CD14-positive monocyte (primary cell): ENCODE results near the gene ACSL1. TPM values are rescaled to one million over a fixed set of nuclear protein-coding genes. Genes with fewer than 3 reads are reported as not detected.

Experiments
- DNase-seq, 3 donors: peaks; one replicate each; pipeline ENCODE4 v3.0.0-alpha.2; 2011 to 2022
- H2AFZ ChIP-seq: 2 replicates; pipeline ENCODE4 v1.6.0; 2012; ENCODE audit warnings: mild to moderate bottlenecking, low read depth, low read length, inconsistent platforms; ENCODE audit not compliant: insufficient read depth, poor library complexity, severe bottlenecking
- H3K27ac ChIP-seq, 2 donors: 1 replicate in 1 of 2; 2 replicates in 1 of 2; pipeline ENCODE4 v1.5.1; 2012 to 2013; ENCODE audit warnings: low read length in 2 of 2, control low read depth in 1 of 2, inconsistent platforms in 1 of 2, low read depth in 1 of 2, mild to moderate bottlenecking in 1 of 2
- H3K27me3 ChIP-seq, 2 donors: one replicate each; pipeline versions ENCODE4 v1.6.0 to v1.6.1; 2011 to 2013; ENCODE audit warnings: low read length in 2 of 2; ENCODE audit not compliant: control insufficient read depth in 2 of 2, insufficient read depth in 2 of 2
- H3K36me3 ChIP-seq, 2 donors: replicated peaks in 1 of 2; 1 replicate in 1 of 2; 2 replicates in 1 of 2; pipeline versions ENCODE4 v1.5.1 to v1.6.1; 2012 to 2013; ENCODE audit warnings: low read length in 2 of 2, control low read depth in 1 of 2, inconsistent platforms in 1 of 2, mild to moderate bottlenecking in 1 of 2; ENCODE audit not compliant: insufficient read depth in 2 of 2, control insufficient read depth in 1 of 2
- H3K4me1 ChIP-seq, 2 donors: 1 replicate in 1 of 2; 2 replicates in 1 of 2; pipeline versions ENCODE4 v1.5.1 to v1.6.1; 2012 to 2013; ENCODE audit warnings: low read length in 2 of 2, control low read depth in 1 of 2, inconsistent platforms in 1 of 2, mild to moderate bottlenecking in 1 of 2, moderate library complexity in 1 of 2; ENCODE audit not compliant: insufficient read depth in 2 of 2, control insufficient read depth in 1 of 2
- H3K4me2 ChIP-seq: replicated peaks from 2 replicates; pipeline ENCODE3; 2012; ENCODE audit warnings: low read length, moderate library complexity, mild to moderate bottlenecking; ENCODE audit not compliant: poor library complexity, severe bottlenecking; ENCODE audit errors: extremely low read depth
- H3K4me3 ChIP-seq, 3 experiments: fragments of 200-600 bp in 1 of 3; sonication (generic) in 1 of 3; replicated peaks in 1 of 3; 1 replicate in 2 of 3; 2 replicates in 1 of 3; pipeline ENCODE4 v1.5.1; 2011 to 2013; ENCODE audit warnings: low read length in 3 of 3, mild to moderate bottlenecking in 3 of 3, control low read depth in 2 of 3, low read depth in 2 of 3, inconsistent platforms in 1 of 3, moderate library complexity in 1 of 3
- H3K79me2 ChIP-seq: 2 replicates; pipeline ENCODE4 v1.6.0; 2012; ENCODE audit warnings: mild to moderate bottlenecking, control low read depth, inconsistent platforms, low read length, moderate library complexity; ENCODE audit not compliant: insufficient read depth
- H3K9ac ChIP-seq: 2 replicates; pipeline ENCODE4 v1.6.0; 2017; ENCODE audit warnings: low read length, mild to moderate bottlenecking; ENCODE audit not compliant: insufficient read depth, poor library complexity, severe bottlenecking
- H3K9me3 ChIP-seq, 2 donors: replicated peaks in 1 of 2; 1 replicate in 1 of 2; 2 replicates in 1 of 2; pipeline versions ENCODE4 v1.5.1 to v1.6.1; 2012 to 2013; ENCODE audit warnings: low read length in 2 of 2, control low read depth in 1 of 2; ENCODE audit not compliant: control insufficient read depth in 1 of 2, insufficient read depth in 1 of 2
- H4K20me1 ChIP-seq: 2 replicates; pipeline ENCODE4 v1.6.0; 2012; ENCODE audit warnings: mild to moderate bottlenecking, low read length, control low read depth, moderate library complexity; ENCODE audit not compliant: insufficient read depth
- H3K27ac Mint-ChIP-seq, 7 donors: one replicate each; pipeline ENCODE4 v1.8.0; 2020; ENCODE audit warnings: mild to moderate bottlenecking in 7 of 7, mixed read lengths in 7 of 7, moderate library complexity in 6 of 7, inconsistent platforms in 2 of 7
- H3K27me3 Mint-ChIP-seq, 3 donors: one replicate each; pipeline ENCODE4 v1.8.0; 2021 to 2022; ENCODE audit warnings: low read depth in 3 of 3, mild to moderate bottlenecking in 3 of 3, mixed read lengths in 3 of 3, moderate library complexity in 3 of 3, inconsistent platforms in 1 of 3
- H3K36me3 Mint-ChIP-seq, 2 donors: one replicate each; pipeline ENCODE4 v1.8.0; 2020; ENCODE audit warnings: mixed read lengths in 2 of 2, inconsistent platforms in 1 of 2, mild to moderate bottlenecking in 1 of 2
- H3K4me1 Mint-ChIP-seq: one replicate; pipeline ENCODE4 v1.8.0; 2020; ENCODE audit warnings: mild to moderate bottlenecking, mixed read lengths
- H3K4me3 Mint-ChIP-seq, 2 donors: one replicate each; pipeline ENCODE4 v1.8.0; 2020; ENCODE audit warnings: mild to moderate bottlenecking in 2 of 2, mixed read lengths in 2 of 2, moderate library complexity in 1 of 2
- H3K9me3 Mint-ChIP-seq, 7 donors: one replicate each; pipeline ENCODE4 v1.8.0; 2020 to 2022; ENCODE audit warnings: mixed read lengths in 7 of 7, mild to moderate bottlenecking in 6 of 7, moderate library complexity in 6 of 7, inconsistent platforms in 2 of 7
- CTCF ChIP-seq: fragments of 200-600 bp; IDR thresholded peaks from one replicate; pipeline ENCODE4 v1.8.0; 2022; ENCODE audit warnings: antibody characterized with exemption, mild to moderate bottlenecking
- WGBS: methylation state at CpG from one replicate; pipeline ENCODE4 v1.1.5; 2013; ENCODE audit warnings: missing lambda C conversion rate; ENCODE audit not compliant: insufficient coverage; 5-methylcytosine and 5-hydroxymethylcytosine counted together
- intact Hi-C, 2 donors: fragments of 100-400 bp; cut with micrococcal nuclease; formaldehyde crosslinking; loops; one replicate each; pipeline versions ENCODE4 v1.15.0 to v1.15.1; 2023
- polyA plus RNA-seq, 3 donors: library from polyadenylated mRNA; depleted of rRNA in 1 of 3; unstranded in 2 of 3; stranded (reverse) in 1 of 3; fragments of 300-500 nt in 2 of 3; fragments of >200 nt in 1 of 3; fragmentation: Illumina TruSeq in 2 of 3; gene quantifications; 1 replicate in 2 of 3; 2 replicates in 1 of 3; pipeline ENCODE4 v1.2.3, GENCODE V29; 2012 to 2021

The ACSL1 gene
- polyA plus RNA-seq, 3 donors = 72.4 to 115 (median 115) TPM

GRCh38 chr4:184763150-184763780 is 62.5 kb downstream of the ACSL1 start:
- no peak for DNase-seq
- H3K27ac Mint-ChIP-seq = peak overlapping the region in 2 of 7 donors; percentile 41 to 63
- no peak overlapping the region for H3K4me2 ChIP-seq
- peaks cover 86 to 96% of the 10 kb centered on the region in 2 donors for H3K36me3 ChIP-seq
- H3K27me3 ChIP-seq = no peaks in the 10 kb centered on the region
- intact Hi-C loops = no loop called here
- peaks cover 89 to 96% of the 10 kb centered on the region in 2 donors for H3K36me3 Mint-ChIP-seq
- H3K4me1 Mint-ChIP-seq = peaks cover 6% of the 10 kb centered on the region
- H3K4me3 ChIP-seq = no peak overlapping the region
- H3K4me3 Mint-ChIP-seq = no peak overlapping the region
- no peaks in the 10 kb centered on the region for H3K79me2 ChIP-seq
- no peaks in the 10 kb centered on the region for H3K9me3 Mint-ChIP-seq
- peaks cover 80% of the 10 kb centered on the region for H4K20me1 ChIP-seq
- no peaks in the 10 kb centered on the region for H3K27me3 Mint-ChIP-seq
- no peaks in the 10 kb centered on the region for H3K4me1 ChIP-seq
- H3K9me3 ChIP-seq = no peaks in the 10 kb centered on the region
- WGBS = 80% methylated on average over 1 of the region's 14 CpGs
- peak overlapping the region in 1 of 2 donors; percentile 59 for H3K27ac ChIP-seq
- H2AFZ ChIP-seq = no peak overlapping the region
- no peak for TF ChIP-seq CTCF
- H3K9ac ChIP-seq = no peak overlapping the region

DNA sequence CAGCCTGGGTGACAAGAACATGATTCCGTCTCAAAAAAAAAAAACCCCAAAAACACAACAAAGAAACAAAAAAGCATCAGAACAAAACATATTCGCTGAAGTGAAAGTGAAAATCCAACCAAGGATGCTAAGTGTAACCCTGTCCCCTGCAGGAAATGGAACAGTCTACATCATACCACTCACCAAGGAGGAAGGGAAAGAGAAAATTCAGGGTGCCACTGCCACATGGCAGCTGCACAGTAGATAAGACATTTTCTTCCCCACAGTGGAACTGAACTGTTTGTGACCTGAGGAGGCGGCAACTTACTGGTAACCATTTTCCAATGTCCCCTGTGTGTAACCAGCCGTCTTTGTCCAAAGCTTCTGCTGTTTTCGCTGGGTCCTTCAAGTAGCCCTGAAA is 63.7 kb downstream of the ACSL1 start:
- peaks cover 6% of the 10 kb centered on the region for H3K4me1 Mint-ChIP-seq
- WGBS = 83% methylated on average over 1 of the region's 5 CpGs
- H3K9me3 Mint-ChIP-seq = no peaks in the 10 kb centered on the region
- H3K27me3 Mint-ChIP-seq = no peaks in the 10 kb centered on the region
- H4K20me1 ChIP-seq = peaks cover 75% of the 10 kb centered on the region
- H3K36me3 Mint-ChIP-seq = peaks cover 86 to 95% of the 10 kb centered on the region in 2 donors
- no peak overlapping the region for H3K9ac ChIP-seq
- H3K4me2 ChIP-seq = no peak overlapping the region
- intact Hi-C loops = no loop called here
- H3K9me3 ChIP-seq = no peaks in the 10 kb centered on the region
- H3K36me3 ChIP-seq = peaks cover 86 to 96% of the 10 kb centered on the region in 2 donors
- no peak for TF ChIP-seq CTCF
- H2AFZ ChIP-seq = no peak overlapping the region
- no peaks in the 10 kb centered on the region for H3K4me1 ChIP-seq
- no peak overlapping the region for H3K4me3 ChIP-seq
- H3K27me3 ChIP-seq = no peaks in the 10 kb centered on the region
- peak overlapping the region in 1 of 2 donors; percentile 59 for H3K27ac ChIP-seq
- peak overlapping the region in 6 of 7 donors; percentile 14 to 79 (median 50) for H3K27ac Mint-ChIP-seq
- DNase-seq = peak in 1 of 3 donors; percentile 16
- no peak overlapping the region for H3K4me3 Mint-ChIP-seq
- no peaks in the 10 kb centered on the region for H3K79me2 ChIP-seq
